ENCODE data around the gene CAMSAP2. TPM values are rescaled to one million over a fixed set of nuclear protein-coding genes. Genes with fewer than 3 reads are reported as not detected.

Gene CAMSAP2
- total RNA-seq: 10.6 and 12.1 TPM in 2 replicates

GRCh38 chr1:200738327-200738948, at the start of gene CAMSAP2:
TSS of gene CAMSAP2 (plus strand) at chr1:200738893. CDS start at chr1:200739828, 935 bp downstream.
- TF ChIP-seq CTCF (conservative IDR thresholded peaks at IDR 0.05; ENCODE audit: low read depth, low read length): no peak
- H3K4me3 ChIP-seq (ENCODE audit: low read depth, low read length): peak within 1 kb of the TSS; percentile 89
- peak; percentile 47 for DNase-seq (ENCODE audit: low read depth)

GRCh38 chr1:200692316-200692715, 46.4 kb upstream of the CAMSAP2 start:
- TF ChIP-seq CTCF (conservative IDR thresholded peaks at IDR 0.05; ENCODE audit: low read depth, low read length): no peak

GRCh38 chr1:200693327-200693726, 45.4 kb upstream of the CAMSAP2 start:
- no peak for TF ChIP-seq CTCF (conservative IDR thresholded peaks at IDR 0.05; ENCODE audit: low read depth, low read length)
- no peak overlapping the region for H3K4me3 ChIP-seq (ENCODE audit: low read depth, low read length)
- no peak for DNase-seq (ENCODE audit: low read depth)

More at GRCh38 chr1:200692316-200692715, 46.4 kb upstream of the CAMSAP2 start:
- no peak overlapping the region for H3K4me3 ChIP-seq (ENCODE audit: low read depth, low read length)
- DNase-seq (ENCODE audit: low read depth): no peak

- H3K4me3 ChIP-seq (ENCODE audit: low read depth, low read length): no peak overlapping the region
- DNase-seq (ENCODE audit: low read depth): no peak
- no peak for TF ChIP-seq CTCF (conservative IDR thresholded peaks at IDR 0.05; ENCODE audit: low read depth, low read length)
Observed at GRCh38 chr1:200694738-200695137, 44.0 kb upstream of the CAMSAP2 start.

- no peak for DNase-seq (ENCODE audit: low read depth)
- no peak for TF ChIP-seq CTCF (conservative IDR thresholded peaks at IDR 0.05; ENCODE audit: low read depth, low read length)
- H3K4me3 ChIP-seq (ENCODE audit: low read depth, low read length): no peak overlapping the region
Observed at GRCh38 chr1:200699871-200700270, 38.8 kb upstream of the CAMSAP2 start.

GRCh38 chr1:200704986-200705500, 33.6 kb upstream of the CAMSAP2 start:
- H3K4me3 ChIP-seq (ENCODE audit: low read depth, low read length): no peak overlapping the region
- no peak for DNase-seq (ENCODE audit: low read depth)
- no peak for TF ChIP-seq CTCF (conservative IDR thresholded peaks at IDR 0.05; ENCODE audit: low read depth, low read length)
